ENCODE measurements around the gene KAT6B. TPM values are rescaled to one million over a fixed set of nuclear protein-coding genes. Genes with fewer than 3 reads are reported as not detected.

KAT6B gene
- total RNA-seq, 1 donor from 2014 or later = 59.2 TPM

- H3K4me3 ChIP-seq = no peak overlapping the region
- peaks cover 42% of the 10 kb centered on the region for H3K4me1 ChIP-seq
- H3K27me3 ChIP-seq = no peaks in the 10 kb centered on the region
- TF ChIP-seq, protein P1, sequence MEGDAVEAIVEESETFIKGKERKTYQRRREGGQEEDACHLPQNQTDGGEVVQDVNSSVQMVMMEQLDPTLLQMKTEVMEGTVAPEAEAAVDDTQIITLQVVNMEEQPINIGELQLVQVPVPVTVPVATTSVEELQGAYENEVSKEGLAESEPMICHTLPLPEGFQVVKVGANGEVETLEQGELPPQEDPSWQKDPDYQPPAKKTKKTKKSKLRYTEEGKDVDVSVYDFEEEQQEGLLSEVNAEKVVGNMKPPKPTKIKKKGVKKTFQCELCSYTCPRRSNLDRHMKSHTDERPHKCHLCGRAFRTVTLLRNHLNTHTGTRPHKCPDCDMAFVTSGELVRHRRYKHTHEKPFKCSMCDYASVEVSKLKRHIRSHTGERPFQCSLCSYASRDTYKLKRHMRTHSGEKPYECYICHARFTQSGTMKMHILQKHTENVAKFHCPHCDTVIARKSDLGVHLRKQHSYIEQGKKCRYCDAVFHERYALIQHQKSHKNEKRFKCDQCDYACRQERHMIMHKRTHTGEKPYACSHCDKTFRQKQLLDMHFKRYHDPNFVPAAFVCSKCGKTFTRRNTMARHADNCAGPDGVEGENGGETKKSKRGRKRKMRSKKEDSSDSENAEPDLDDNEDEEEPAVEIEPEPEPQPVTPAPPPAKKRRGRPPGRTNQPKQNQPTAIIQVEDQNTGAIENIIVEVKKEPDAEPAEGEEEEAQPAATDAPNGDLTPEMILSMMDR (IDR thresholded peaks at IDR 0.05) = no peak
- no peak for TF ChIP-seq POLR2AphosphoS5 (IDR thresholded peaks at IDR 0.05; ENCODE audit: insufficient read depth in 1 of 2, low read depth in 1 of 2)
- no peak for TF ChIP-seq POLR2A (IDR thresholded peaks at IDR 0.05)
- H3K36me3 ChIP-seq = no peaks in the 10 kb centered on the region
- no peaks in the 10 kb centered on the region for H3K9me3 ChIP-seq
- intact Hi-C loops (cut with DNase I) = no loop called here
- no peak for DNase-seq (ENCODE audit: extremely low spot score in 2 of 2)
- no peak overlapping the region for H3K27ac ChIP-seq
These were observed 41.0 kb downstream of the KAT6B start for GRCh38 chr10:74867351-74867750.

GRCh38 chr10:74868392-74868977 lies 42.1 kb downstream of the KAT6B start:
- Histone ChIP-seq H3K36me3 (no peaks in the 10 kb centered on the region), H3K4me1 (peaks cover 38% of the 10 kb centered on the region), H3K4me3 (no peak overlapping the region), H3K27ac (no peak overlapping the region), H3K27me3 (no peaks in the 10 kb centered on the region), H3K9me3 (no peaks in the 10 kb centered on the region)
- no peak for DNase-seq (ENCODE audit: extremely low spot score in 2 of 2)
- no peak for TF ChIP-seq POLR2A (IDR thresholded peaks at IDR 0.05)
- TF ChIP-seq, protein P1 (IDR thresholded peaks at IDR 0.05) = no peak
- intact Hi-C loops (cut with DNase I) = no loop called here

DNA sequence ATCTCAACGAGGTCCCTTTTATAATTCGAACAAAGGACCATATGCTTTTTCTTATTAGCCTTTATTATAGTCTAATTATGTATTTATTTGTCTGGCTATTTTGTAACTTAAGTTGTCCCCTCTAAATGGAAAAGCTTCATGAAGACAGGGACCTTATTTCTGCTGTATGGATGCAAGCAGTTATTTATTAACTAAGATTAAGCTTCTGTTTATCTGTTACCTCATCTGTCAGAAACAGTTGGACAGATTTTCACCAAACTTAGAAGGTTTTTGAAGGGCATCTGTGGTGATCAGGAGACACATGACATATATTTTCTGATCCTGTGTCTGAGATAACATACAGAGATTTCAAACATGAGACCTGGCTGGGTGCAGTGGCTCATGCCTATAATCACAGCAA lies 43.2 kb downstream of the KAT6B start:
- DNase-seq (ENCODE audit: extremely low spot score in 2 of 2) = no peak
- Histone ChIP-seq H3K36me3 (no peaks in the 10 kb centered on the region), H3K27me3 (no peaks in the 10 kb centered on the region), H3K9me3 (no peaks in the 10 kb centered on the region), H3K4me1 (peaks cover 38% of the 10 kb centered on the region), H3K27ac (no peak overlapping the region), H3K4me3 (no peak overlapping the region)
- no peak for TF ChIP-seq POLR2A (IDR thresholded peaks at IDR 0.05)
- TF ChIP-seq, protein P1 (IDR thresholded peaks at IDR 0.05) = no peak
- TF ChIP-seq POLR2AphosphoS5 (IDR thresholded peaks at IDR 0.05; ENCODE audit: insufficient read depth in 1 of 2, low read depth in 1 of 2) = no peak
- intact Hi-C loops (cut with DNase I) = no loop called here

GRCh38 chr10:74870191-74870590 lies 43.8 kb downstream of the KAT6B start:
- DNase-seq (ENCODE audit: extremely low spot score in 2 of 2) = no peak
- peaks cover 43% of the 10 kb centered on the region for H3K4me1 ChIP-seq
- no peaks in the 10 kb centered on the region for H3K9me3 ChIP-seq
- TF ChIP-seq POLR2AphosphoS5 (IDR thresholded peaks at IDR 0.05; ENCODE audit: insufficient read depth in 1 of 2, low read depth in 1 of 2) = no peak
- no peak for TF ChIP-seq POLR2A (IDR thresholded peaks at IDR 0.05)
- TF ChIP-seq, protein P1 (IDR thresholded peaks at IDR 0.05) = no peak
- no peaks in the 10 kb centered on the region for H3K27me3 ChIP-seq
- no peak overlapping the region for H3K27ac ChIP-seq
- no peaks in the 10 kb centered on the region for H3K36me3 ChIP-seq
- intact Hi-C loops (cut with DNase I) = no loop called here
- H3K4me3 ChIP-seq = no peak overlapping the region

GRCh38 chr10:74871595-74872382 lies 45.4 kb downstream of the KAT6B start:
- no peak overlapping the region for H3K4me3 ChIP-seq
- TF ChIP-seq, protein P1 (IDR thresholded peaks at IDR 0.05) = no peak
- peak in 1 of 2 donors; percentile 60 for TF ChIP-seq POLR2AphosphoS5 (IDR thresholded peaks at IDR 0.05; ENCODE audit: insufficient read depth in 1 of 2, low read depth in 1 of 2)
- H3K4me1 ChIP-seq = peaks cover 49% of the 10 kb centered on the region
- H3K36me3 ChIP-seq = no peaks in the 10 kb centered on the region
- intact Hi-C loops (cut with DNase I) = no loop called here
- DNase-seq (ENCODE audit: extremely low spot score in 2 of 2) = no peak
- H3K9me3 ChIP-seq = no peaks in the 10 kb centered on the region
- no peak overlapping the region for H3K27ac ChIP-seq
- H3K27me3 ChIP-seq = no peaks in the 10 kb centered on the region

Measured in vagina (tissue), 2 donors.